Measurements from ENCODE around the gene USP50. TPM values are rescaled to one million over a fixed set of nuclear protein-coding genes. Genes with fewer than 3 reads are reported as not detected.

Gene USP50
- polyA plus RNA-seq, 1 experiment = not detected

DNA sequence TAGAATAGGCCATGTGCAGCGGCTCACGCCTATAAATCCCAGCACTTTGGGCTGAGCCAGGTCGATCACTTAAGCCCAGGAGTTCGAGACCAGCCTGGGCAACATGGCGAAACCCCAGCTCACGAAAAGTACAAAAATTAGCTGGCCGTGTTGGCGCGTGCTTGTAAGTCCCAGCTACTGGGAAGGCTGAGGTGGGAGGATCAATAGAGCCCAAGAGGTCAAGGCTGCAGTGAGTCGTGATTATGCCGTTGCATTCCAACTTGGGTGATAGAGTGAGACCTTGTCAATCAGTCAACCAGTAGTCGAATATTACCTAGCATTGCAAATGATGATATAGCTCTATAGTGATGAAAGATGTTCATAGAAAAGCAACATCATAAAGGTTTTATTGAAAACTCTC is 70.3 kb downstream of the USP50 start:
- no peak overlapping the region for H3K4me3 ChIP-seq (ENCODE audit: low read depth, low read length)
- TF ChIP-seq, protein P1, sequence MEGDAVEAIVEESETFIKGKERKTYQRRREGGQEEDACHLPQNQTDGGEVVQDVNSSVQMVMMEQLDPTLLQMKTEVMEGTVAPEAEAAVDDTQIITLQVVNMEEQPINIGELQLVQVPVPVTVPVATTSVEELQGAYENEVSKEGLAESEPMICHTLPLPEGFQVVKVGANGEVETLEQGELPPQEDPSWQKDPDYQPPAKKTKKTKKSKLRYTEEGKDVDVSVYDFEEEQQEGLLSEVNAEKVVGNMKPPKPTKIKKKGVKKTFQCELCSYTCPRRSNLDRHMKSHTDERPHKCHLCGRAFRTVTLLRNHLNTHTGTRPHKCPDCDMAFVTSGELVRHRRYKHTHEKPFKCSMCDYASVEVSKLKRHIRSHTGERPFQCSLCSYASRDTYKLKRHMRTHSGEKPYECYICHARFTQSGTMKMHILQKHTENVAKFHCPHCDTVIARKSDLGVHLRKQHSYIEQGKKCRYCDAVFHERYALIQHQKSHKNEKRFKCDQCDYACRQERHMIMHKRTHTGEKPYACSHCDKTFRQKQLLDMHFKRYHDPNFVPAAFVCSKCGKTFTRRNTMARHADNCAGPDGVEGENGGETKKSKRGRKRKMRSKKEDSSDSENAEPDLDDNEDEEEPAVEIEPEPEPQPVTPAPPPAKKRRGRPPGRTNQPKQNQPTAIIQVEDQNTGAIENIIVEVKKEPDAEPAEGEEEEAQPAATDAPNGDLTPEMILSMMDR (IDR thresholded peaks at IDR 0.05; ENCODE audit: insufficient read depth, low read depth, low read length) = no peak
- ChIA-PET CTCF (no interaction called here), POLR2A (no interaction called here)
- no peak for DNase-seq (ENCODE audit: low read depth)
- H3K36me3 ChIP-seq (ENCODE audit: control insufficient read depth, insufficient read depth, low read length) = peaks cover 3% of the 10 kb centered on the region
- no peaks in the 10 kb centered on the region for H3K27me3 ChIP-seq (ENCODE audit: control insufficient read depth, insufficient read depth, low read length)

DNA sequence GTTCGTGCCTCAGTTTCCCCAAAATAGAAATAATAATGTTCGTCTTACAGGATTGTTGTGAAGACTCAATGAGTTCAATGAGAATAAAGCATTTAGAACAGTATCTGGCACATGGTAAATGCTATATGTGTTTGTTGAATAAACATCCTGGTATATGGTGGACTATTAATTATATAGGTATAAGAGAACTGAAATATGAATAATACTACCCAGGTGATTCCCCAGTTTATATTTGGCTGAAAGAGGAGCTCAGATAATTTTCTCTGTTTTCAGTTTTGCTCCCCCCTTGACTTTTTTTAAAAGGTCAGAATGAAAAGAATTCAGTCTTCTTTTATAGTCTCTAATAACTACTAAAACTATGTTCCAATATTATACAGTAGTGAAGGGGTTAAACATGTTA is 75.4 kb downstream of the USP50 start:
- no peak for DNase-seq (ENCODE audit: low read depth)
- Histone ChIP-seq H3K36me3 (ENCODE audit: control insufficient read depth, insufficient read depth, low read length) (peaks cover 4% of the 10 kb centered on the region), H3K4me3 (ENCODE audit: low read depth, low read length) (no peak overlapping the region), H3K27me3 (ENCODE audit: control insufficient read depth, insufficient read depth, low read length) (no peaks in the 10 kb centered on the region)
- TF ChIP-seq, protein P1 (IDR thresholded peaks at IDR 0.05; ENCODE audit: insufficient read depth, low read depth, low read length) = no peak
- ChIA-PET POLR2A (no interaction called here), CTCF (no interaction called here)

DNA sequence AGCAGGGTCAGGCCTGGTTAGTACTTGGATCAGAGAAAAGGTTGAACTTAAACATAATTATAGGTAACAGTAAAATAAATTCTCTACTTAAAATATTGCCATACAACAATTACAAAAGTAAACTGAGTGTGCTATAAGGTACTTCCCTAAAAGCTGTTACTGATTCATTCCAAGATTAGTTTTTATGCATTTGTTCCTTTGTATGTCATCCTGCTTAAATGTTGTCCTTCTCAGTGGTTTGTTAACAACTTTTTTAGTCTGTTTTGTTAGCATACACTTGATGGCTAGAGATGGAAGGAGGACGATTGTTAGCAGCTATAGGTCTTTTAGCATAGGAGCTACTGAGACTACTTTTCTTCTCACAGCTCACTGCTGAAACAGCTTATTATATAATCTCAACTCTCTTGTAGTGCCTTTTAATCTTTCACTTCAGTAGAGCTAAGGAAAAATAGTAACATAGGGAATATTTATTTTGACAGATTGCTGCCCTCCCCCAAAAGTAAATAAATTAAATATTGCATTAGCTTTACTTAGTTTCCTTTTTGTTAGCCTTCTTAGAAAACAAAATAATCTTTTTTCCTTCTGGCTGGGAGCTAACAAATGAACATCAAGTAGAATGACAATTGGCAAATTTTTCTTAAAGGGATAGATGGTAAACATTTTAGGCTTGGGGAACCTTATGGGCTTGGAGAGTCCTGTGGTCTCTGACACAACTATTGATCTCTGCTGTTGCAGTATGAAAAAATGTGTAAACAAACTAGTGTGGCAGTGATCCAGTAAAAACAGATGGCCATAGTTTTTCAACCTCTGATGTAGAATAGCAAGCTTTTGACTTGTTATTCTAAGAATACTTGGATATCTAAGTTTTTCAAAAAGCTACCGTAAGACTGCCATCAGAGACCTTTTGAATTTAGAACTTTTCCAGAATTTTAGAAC is 82.8 kb downstream of the USP50 start:
- Histone ChIP-seq H3K36me3 (ENCODE audit: control insufficient read depth, insufficient read depth, low read length) (peaks cover 4% of the 10 kb centered on the region), H3K4me3 (ENCODE audit: low read depth, low read length) (no peak overlapping the region), H3K27me3 (ENCODE audit: control insufficient read depth, insufficient read depth, low read length) (no peaks in the 10 kb centered on the region)
- DNase-seq (ENCODE audit: low read depth) = no peak
- TF ChIP-seq, protein P1 (IDR thresholded peaks at IDR 0.05; ENCODE audit: insufficient read depth, low read depth, low read length) = no peak
- POLR2A ChIA-PET = interaction anchor here (0.6 kb wide), 1 partner anchor 77 kb away, joined by 8 read pairs; no protein-coding TSS in a partner anchor
- CTCF ChIA-PET = interaction anchor here (0.6 to 1.3 kb wide), 2 partner anchors 22 to 909 kb away, joined by 3 to 4 read pairs; no protein-coding TSS in a partner anchor

DNA sequence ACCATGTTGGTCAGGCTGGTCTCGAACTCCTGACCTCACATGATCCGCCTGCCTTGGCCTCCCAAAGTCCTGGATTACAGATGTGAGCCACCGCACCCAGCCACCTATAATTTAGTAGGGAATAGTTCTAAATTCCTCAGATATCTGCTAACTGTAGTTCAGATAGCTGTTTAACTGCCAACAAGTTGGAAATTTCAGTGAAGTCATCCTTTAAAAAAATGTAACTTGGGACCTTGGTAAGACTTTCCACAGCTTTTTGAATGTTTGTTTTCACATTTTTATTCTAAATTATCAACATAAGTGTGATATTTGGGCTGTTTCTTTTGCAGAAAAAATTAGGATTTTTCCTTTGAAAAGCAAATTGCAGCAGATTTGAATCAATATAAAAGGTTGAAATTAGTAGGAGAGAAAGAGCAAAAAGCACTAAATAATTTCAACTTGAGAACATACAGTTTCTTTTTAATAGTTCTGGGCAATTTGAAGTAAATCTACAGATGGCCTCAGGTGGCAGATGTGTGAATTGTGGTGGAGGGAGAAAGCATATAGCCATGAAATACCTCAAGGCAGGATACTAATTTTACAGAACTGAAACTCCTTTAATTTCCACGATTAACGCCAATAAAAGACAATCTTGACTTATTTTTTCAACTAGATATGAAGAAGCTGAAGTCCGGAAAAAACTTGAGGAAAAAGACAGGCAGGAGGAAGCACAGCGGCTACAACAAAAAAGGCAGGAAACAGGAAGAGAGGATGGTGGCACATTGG is 87.9 kb downstream of the USP50 start:
- TF ChIP-seq, protein P1 (IDR thresholded peaks at IDR 0.05; ENCODE audit: insufficient read depth, low read depth, low read length) = no peak
- ChIA-PET CTCF (no interaction called here), POLR2A (no interaction called here)
- no peak for DNase-seq (ENCODE audit: low read depth)
- no peaks in the 10 kb centered on the region for H3K27me3 ChIP-seq (ENCODE audit: control insufficient read depth, insufficient read depth, low read length)
- no peak overlapping the region for H3K4me3 ChIP-seq (ENCODE audit: low read depth, low read length)
- H3K36me3 ChIP-seq (ENCODE audit: control insufficient read depth, insufficient read depth, low read length) = peaks cover 7% of the 10 kb centered on the region

DNA sequence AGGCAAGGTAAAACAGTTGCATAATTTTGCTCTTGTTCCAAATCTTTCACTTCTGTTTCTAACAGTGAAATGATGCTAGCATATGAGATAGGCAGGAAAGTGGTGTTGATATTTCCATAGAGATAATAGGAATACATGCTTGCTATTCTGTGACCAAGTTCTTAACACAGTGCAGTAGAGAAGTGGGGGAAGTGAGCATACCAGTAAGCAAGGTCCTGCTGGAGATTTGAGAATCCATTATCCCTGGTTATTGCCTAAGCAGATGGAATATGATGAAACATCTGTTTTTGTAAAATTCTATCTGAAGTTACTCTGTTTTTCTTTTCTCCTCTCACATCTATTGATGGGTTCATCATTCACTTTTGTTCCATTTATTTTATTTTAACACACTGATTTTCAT is 93.5 kb downstream of the USP50 start:
- TF ChIP-seq, protein P1 (IDR thresholded peaks at IDR 0.05; ENCODE audit: insufficient read depth, low read depth, low read length) = no peak
- ChIA-PET POLR2A (no interaction called here), CTCF (no interaction called here)
- no peak overlapping the region for H3K4me3 ChIP-seq (ENCODE audit: low read depth, low read length)
- H3K36me3 ChIP-seq (ENCODE audit: control insufficient read depth, insufficient read depth, low read length) = peaks cover 3% of the 10 kb centered on the region
- H3K27me3 ChIP-seq (ENCODE audit: control insufficient read depth, insufficient read depth, low read length) = no peaks in the 10 kb centered on the region
- no peak for DNase-seq (ENCODE audit: low read depth)
